NCI-H82 treated with DMSO at 0.1 percent for 48 hours (cell line): ENCODE measurements around the gene TMPRSS13.
"Not testable (repeated sequence)": the region's sequence is repeated elsewhere in the genome, so short reads cannot be mapped to it uniquely, and the experiment has no call there.

Experiments
- DNase-seq: peaks from one replicate; lab custom pipeline; 2025; ENCODE audit not compliant: unreplicated experiment; lab: John Stamatoyannopoulos, UW

TMPRSS13 gene

DNA sequence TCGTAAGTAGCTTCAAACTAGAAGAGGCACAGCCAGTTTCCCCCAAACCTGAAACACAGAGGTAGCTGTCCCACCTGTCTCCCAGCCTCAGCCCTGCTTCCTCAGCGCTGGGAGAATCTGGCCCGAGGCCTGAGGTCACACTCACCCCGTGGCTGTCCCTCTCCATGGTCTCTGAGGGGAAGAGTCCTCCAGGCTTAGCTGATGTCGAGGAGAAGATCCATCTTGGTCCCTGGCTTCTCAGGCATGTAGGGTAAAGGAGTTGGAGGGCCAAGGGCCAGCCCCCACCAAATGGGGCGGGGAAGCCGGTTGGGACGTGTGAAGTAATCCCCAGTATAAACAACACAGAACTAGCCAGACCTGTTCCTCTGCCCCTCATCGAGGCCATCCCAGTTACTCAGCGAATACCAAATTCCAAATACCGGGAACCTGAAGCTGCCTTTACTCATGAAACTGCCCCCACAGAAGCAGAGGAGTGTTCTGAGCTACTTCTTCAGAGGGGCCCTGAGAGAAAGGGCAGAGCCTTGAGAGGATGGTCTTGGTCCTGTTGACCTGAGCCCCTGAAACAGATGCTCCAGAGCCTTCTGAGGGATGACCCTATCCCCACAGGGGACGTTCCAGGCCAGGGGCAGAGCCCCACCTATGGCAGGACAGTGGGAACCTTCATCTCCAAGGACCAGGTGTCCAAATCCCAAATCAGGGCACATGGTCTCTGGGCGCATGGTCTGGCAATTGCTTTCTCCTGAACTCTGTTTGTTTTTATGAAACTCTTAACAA lies at the start of gene TMPRSS13:
Gene TMPRSS13 (minus strand): TSS at position 261 of the 774 bp plus-strand sequence. CDS start 95 bp downstream, at position 166.
- DNase-seq = no peak

DNA sequence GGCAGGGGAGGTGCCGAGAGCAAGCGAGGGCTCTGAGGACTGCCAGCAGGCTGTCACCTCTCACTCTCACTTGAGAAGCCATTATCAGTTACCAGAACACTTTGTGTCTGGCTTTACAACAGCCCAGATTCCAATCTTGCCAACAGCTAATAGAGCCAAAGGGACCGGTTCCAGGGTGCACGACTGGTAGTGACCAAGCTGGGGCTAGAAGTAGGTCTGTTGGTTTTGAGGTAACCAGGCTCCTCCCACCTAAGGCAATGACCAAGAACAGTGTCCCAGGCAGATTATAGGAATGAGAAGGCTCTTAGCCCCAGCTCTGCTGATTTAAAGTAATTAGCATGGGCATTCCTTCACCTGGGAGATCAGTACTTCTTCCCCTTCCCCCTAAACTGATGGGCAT lies 49.8 kb upstream of the TMPRSS13 start:
- no peak for DNase-seq

DNA sequence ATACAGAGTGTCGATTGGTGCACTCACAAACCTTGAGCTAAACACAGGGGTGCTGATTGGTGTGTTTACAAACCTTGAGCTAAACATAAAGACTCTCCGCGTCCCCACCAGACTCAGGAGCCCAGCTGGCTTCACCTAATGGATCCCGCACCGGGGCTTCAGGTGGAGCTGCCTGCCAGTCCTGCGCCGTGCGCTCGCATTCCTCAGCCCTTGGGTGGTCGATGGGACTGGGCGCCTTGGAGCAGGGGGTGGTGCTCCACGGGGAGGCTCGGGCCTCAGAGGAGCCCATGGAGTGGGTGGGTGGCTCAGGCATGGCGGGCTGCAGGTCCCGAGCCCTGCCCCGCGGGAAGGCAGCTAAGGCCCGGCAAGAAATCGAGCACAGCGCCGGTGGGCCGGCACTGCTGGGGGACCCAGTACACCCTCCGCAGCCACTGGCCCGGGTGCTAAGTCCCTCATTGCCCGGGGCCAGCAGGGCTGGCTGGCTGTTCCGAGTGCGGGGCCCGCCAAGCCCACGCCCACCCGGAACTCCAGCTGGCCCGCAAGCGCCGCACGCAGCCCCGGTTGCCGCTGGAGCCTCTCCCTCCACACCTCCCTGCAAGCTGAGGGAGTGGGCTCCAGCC lies 49.2 kb upstream of the TMPRSS13 start:
- DNase-seq = not testable (repeated sequence)

DNA sequence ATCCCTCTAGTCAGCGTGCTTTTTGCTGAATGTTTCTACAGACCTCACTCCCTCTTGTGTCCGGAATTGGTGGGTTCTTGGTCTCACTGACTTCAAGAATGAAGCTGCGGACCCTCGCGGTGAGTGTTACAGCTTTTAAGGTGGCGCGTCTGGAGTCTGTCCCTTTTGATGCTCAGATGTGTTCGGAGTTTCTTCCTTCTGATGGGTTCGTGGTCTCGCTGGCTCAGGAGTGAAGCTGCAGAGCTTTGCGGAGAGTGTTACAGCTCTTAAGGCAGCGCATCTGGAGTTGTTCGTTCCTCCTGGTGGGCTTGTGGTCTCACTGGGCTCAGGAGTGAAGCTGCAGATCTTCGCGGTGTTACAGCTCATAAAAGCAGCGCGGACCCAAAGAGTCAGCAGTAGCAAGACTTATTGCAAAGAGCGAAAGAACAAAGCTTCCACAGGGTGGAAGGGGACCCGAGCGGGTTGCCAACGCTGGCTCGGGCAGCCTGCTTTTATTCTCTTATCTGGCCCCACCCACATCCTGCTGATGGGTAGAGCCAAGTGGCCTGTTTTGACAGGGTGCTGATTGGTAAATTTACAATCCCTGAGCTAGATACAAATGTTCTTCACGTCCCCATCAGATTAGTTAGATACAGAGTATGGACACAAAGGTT lies 48.5 kb upstream of the TMPRSS13 start:
- DNase-seq = not testable (repeated sequence)

DNA sequence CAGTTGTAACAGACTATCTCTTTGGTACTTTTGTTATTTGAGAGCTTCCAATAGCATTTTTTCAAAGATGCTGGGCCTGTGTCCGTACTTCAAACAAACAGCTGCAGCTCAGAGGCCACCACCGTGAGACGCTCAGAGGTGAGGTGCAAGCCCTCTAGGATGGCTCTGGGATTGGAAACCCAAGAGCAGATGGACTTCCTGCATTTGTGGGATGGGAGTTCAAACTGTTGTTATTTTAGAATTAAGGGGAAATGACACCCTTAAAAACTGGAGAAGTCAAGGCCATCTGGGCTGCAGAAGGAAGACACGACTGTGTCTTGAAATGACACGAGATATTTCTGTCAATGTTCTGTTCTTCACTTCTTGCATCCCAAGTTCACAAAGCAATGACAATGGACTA lies 47.8 kb upstream of the TMPRSS13 start:
- DNase-seq = no peak

DNA sequence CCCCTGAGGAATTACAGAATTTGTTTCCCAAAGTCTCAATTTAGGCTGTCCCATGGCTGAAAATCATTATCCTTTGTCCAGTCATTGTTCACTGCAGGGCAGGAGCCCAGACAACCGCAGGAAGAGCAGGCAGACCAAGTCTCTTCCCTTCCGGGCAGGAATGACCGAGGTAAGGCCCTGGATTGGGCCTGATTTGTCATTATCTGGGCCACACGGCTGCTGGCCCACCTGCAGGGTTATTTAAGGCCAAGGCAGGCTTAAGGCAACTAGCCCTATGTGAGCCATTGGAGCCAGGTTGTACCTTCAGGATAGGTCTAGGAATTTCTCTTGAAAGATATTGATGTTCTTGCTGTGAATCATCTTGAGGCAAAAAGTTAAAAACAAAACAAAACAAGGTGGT lies 47.2 kb upstream of the TMPRSS13 start:
- no peak for DNase-seq

DNA sequence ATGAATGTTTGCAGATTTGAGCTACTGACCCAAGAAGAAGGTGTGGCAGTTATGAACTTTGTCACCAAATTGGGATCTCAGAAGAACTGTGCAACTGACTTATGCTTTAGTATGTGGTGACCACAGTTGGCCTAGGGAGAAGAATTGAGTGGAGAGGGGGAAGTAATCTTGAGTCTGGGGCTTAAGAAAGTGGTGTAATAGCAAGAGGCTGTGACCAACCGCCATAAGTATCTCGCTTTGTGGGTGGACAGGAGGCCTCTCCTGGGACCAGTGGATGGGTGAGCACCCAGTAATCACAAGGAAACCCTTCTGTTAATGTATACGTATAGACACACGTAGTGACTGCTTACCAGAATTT lies 44.3 kb upstream of the TMPRSS13 start:
- no peak for DNase-seq

DNA sequence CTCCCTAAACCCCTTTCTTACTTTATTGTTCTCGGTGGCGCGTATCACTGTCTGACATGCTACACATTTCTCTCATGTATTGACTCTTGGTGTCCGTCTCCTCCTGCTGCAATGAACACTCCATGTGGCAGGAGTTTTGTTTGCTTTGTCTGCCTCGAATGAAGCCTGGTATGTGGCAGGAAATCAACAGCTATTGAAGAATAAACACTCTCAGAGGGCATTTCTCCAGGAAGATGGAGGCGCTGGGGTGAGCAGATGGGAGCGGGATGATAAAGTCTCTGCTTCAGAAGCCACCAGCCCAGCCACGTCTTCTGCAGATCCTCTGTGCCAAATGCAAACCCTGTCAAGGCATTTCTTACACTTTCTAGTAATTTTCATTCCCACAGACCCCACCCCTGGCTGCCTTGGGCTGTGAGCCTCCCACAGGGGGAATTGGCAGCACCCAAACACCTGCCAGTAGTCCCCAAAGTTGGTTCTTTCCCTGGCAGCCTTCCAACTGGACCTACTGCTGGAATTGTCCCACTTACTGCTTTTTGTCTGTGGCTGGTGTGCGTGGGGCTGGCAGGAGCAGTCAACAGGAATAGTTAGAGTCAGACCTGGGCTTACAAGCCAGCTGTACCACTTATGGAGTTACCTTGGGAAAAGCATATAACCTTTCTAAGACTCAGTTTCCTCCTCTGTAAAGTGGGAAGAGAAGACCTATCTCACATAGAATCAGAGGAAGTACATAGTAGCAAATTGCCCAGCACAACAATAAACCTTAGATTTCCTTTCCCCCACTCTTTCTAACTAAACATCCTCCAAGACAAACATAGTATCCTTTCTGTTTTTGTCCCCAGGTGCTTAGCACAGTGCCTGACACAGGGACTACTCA lies 43.7 kb upstream of the TMPRSS13 start:
- no peak for DNase-seq

DNA sequence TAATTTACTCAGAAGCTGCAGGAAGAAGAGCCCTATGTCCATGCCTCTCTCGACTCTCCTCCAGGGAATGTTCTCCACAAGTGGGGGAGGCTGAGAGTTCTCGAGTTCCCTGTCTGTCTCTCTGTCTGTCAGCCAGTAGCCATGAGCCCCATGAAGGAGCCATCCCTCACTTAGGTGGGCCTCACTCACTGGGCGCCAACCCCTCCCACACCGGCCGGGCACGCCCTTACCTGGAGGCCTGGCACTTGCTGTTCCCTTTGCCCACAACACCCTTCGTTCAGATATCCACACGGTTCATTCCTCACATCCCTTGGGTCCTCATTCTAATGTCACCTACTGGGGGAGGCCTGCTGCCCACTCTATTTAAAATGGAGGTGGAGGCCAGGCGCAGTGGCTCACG lies 42.8 kb upstream of the TMPRSS13 start:
- no peak for DNase-seq

DNA sequence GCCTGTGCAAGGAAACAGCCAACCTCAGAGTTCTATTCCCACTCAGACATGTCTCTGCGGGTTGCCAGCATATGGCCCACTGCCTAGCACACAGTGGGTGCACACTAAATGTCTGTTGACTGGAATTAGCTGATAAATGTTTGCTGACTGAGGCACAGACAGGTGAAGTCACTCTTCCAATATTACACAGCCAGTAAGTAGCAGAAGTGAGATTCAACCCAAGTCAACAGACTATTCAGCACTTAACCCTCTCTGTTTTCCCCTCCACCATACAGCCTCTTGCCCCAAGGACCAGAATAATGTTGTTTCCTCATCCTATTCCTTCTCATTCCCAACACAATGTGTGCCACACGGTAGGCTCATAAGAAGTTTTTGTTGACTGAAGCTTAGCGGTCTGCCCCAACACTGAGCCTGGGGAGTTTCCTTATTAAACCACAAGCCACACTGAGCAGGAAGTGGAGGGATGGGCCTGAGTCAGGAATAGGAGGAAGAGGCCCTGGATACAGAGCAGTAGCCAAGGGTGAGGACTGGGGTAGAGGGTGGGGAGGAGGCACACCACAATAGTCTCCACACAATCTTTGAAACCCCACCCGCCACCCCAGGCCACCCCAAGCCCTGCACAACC lies 41.3 kb upstream of the TMPRSS13 start:
- DNase-seq = no peak

DNA sequence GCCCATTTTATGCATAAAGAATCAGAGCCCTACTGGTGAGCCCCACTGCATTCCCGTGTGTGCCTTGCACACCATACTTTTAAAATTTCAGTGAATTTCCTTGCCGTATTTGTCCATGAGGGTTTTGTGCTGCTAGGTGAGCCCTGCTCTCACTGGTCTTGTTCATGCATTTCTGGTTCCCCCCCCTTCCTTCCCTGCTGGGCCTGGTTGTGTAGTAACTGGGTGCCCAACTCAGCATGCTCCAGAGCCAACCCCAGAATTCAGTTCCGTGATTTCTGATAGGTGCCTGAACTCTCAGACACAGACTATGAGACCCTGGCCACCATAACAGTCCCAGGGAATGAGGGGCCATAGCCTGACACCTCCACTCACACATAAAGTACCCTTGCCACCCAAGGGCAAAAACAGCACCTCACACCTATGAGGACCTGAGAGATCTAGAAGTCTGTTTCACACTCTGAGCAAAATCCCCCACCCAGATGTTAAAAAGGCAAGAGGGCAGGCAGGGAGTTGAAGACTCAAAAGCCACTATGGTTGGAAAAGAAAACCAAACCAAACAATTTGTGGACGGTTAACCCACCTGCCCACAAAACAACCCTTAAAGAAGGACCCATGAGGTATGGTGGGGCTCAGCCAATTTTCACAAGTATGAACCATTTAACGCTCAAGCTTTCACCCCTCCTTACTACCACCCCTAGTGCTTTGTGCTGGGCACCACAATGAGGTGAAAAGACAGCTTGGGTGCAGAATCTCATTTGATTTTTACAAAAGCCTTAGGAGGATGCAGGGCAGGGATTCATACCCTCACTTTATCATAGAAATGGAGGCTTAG lies 40.2 kb upstream of the TMPRSS13 start:
- DNase-seq = no peak

DNA sequence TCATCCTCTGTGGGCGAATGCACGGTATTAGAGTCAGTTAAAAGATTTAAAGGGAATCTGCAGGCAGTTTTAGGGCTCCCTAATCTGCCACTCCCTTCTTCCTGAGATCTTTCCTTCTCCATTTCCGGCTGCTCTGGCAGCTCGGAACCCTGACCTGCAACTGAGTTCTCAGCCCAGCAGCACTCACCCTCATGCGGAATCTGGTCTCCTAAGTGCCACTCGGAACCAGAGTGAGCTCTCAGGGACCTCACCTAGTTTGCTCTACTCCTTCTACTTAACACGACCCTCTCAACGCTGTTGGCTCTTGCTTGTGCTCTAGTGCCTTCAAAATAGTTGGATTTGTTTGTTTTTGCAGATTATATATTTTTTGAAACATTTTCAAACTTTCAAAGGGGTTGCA lies 37.7 kb upstream of the TMPRSS13 start:
- DNase-seq = no peak

DNA sequence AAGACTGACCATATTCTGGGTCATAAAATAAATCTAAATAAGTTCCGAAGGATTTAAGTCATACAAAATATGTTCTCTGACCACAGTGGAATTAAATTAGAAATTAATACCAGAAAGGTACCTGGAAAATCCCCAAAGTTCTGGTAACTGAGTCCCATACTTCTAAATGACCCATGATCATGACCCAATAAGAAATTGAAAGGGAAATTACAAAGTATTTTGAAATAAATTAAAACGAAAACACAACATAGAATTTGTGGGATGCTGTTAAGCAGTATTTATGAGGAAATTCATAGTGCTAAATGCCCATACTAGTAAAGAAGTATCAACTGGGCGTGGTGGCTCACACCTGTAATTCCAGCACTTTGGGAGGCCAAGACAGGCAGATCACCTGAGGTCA lies 33.6 kb upstream of the TMPRSS13 start:
- DNase-seq = no peak

DNA sequence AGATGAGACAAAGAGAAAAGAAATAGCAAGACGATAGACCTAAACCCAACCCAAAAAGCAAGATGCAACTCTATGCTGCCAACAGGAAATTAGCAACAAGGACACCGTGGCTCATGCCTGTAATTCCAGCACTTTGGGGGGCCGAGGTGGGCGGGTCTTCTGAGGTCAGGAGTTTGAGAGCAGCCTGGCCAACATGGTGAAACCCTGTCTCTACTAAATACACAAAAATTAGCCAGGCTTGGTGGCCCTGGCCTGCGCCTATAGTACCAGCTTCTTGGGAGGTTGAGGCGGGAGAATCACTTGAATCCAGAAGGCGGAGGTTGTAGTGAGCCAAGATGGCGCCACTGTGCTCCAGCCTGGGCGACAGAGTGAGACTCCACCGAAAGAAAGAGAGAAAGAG lies 32.7 kb upstream of the TMPRSS13 start:
- no peak for DNase-seq

DNA sequence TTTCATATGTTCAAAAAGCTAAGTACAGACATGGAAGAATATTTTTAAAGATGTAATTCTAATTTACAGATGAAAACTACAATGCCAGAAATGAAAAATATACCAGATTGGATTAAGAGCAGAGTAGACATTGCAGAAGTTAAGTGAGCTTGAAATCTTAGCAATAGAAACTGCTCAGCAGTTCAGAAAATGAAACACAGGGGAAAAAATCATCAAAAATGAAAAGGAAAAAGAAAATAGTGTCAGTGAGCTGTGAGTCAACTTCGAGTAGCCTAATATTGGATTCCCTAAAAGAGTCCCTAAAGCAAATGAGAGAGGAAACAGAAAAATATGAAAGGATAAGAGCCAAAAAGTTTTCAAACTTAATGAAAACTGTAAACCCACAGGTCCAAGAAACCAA lies 31.2 kb upstream of the TMPRSS13 start:
- no peak for DNase-seq

DNA sequence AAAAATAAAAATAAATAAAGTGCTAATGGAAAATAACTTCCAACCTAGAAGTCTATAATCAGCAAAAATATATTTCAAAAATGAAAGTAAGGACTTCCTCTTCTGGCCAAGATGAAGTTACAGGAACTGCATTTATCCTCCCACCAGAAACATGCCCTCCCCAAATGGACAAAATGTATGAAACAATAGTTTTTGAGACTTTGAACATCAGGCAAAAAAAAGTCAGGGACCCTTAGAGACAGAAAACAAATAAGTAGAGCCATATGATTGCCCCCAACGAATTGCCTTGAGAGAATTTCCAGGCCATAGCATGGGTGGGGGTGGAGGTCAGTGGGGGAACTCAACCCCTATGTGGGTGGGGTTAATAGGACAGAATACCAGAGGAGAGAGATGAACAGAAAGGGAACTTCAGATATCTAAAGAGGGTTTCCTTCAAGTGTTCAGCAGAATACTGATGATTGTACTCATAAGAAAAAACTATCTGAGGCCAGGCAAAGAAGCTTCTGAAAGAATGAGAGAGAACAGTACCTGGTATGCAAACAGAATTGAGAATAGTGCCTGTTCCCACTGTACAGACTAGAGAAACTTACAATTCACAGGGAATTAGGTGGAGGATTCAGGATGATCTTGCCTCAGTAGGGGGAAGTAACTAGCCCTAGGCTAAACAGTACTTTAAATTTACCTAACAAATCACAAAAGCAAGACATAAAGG lies 30.4 kb upstream of the TMPRSS13 start:
- DNase-seq = no peak

DNA sequence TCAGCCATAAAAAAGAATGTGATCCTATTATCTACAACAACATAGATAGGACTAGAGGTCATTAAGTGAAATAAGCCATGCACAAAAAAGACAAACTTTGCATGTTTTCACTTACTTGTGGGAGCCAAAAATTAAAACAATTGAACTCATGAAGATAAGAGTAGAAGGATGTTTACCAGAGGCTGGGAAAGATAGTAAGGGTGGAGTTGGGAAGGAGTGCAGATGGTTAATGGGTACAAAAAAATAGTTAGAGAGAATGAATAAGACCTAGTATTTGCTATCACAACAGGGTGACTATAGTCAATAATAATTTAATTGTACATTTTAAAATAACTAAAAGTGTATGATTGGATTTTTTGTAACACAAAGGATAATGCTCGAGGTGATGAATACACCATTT lies 29.7 kb upstream of the TMPRSS13 start:
- DNase-seq = no peak

DNA sequence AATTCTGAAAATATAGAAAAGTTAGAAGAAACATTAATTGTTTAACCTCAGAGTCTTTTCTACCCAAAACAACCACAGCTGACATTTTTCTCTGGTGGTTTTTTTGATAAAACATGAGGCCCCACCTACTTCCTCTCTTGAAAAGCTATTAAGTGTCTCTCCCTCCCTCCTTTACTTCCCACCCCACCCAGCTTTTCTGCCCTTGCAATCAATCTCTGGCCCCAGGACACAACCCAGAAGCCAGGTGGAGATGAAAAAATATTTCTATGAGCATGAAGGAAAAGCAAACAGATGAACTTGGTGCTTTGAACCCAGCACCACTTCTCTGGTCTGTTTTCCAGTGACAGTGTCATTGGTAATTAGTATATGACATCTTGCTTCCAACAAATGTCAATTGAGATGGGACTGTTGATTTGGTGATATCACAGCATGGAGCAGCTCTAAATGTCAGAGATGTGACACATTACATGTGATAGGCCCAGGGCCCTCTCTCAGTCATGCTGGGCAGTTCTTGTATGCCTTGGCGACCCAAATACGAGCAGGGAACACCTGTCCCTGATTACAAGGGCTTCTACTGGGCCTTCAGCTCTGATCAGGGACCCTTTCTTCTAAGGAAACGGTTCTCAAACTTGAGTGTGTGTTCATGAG lies 23.9 kb upstream of the TMPRSS13 start:
- no peak for DNase-seq
